ENCODE results near the gene ATP8B4.

Gene ATP8B4

GRCh38 chr15:49888323-49888693, 230.7 kb downstream of the ATP8B4 start:
- CTCF ChIA-PET, result interaction anchor here (1.5 kb wide), 1 partner anchor 11 kb away, joined by 4 read pairs; no protein-coding TSS in a partner anchor
- no peak for TF ChIP-seq CTCF (IDR thresholded peaks at IDR 0.05; ENCODE audit: control extremely low read depth, extremely low read depth, low read depth, missing control alignments)
- DNase-seq (ENCODE audit: extremely low spot score), result no peak
- POLR2A ChIA-PET, result no interaction called here

- CTCF ChIA-PET, result interaction anchor here (1.5 kb wide), 2 partner anchors 11 to 31 kb away, joined by 3 to 4 read pairs; no protein-coding TSS in a partner anchor
- TF ChIP-seq CTCF (IDR thresholded peaks at IDR 0.05; ENCODE audit: control extremely low read depth, extremely low read depth, low read depth, missing control alignments), result no peak
- no peak for DNase-seq (ENCODE audit: extremely low spot score)
- POLR2A ChIA-PET, result no interaction called here
These were observed 231.2 kb downstream of the ATP8B4 start for GRCh38 chr15:49887659-49888322.

- no peak for TF ChIP-seq CTCF (IDR thresholded peaks at IDR 0.05; ENCODE audit: control extremely low read depth, extremely low read depth, low read depth, missing control alignments)
- POLR2A ChIA-PET, result interaction anchor here (0.6 kb wide), 1 partner anchor 165 kb away, joined by 3 read pairs; no protein-coding TSS in a partner anchor
- DNase-seq (ENCODE audit: extremely low spot score), result no peak
- CTCF ChIA-PET, result no interaction called here
These were observed 235.9 kb downstream of the ATP8B4 start for GRCh38 chr15:49883121-49883520.

- no peak for DNase-seq (ENCODE audit: extremely low spot score)
- ChIA-PET POLR2A (no interaction called here), CTCF (interaction anchor here (1.0 kb wide), 1 partner anchor 8 kb away, joined by 3 read pairs; no protein-coding TSS in a partner anchor)
- TF ChIP-seq CTCF (IDR thresholded peaks at IDR 0.05; ENCODE audit: control extremely low read depth, extremely low read depth, low read depth, missing control alignments), result no peak
These were observed 237.2 kb downstream of the ATP8B4 start for GRCh38 chr15:49881866-49882265.

- no peak for DNase-seq (ENCODE audit: extremely low spot score)
- ChIA-PET POLR2A (no interaction called here), CTCF (interaction anchor here (1.0 kb wide), 1 partner anchor 9 kb away, joined by 3 read pairs; no protein-coding TSS in a partner anchor)
- no peak for TF ChIP-seq CTCF (IDR thresholded peaks at IDR 0.05; ENCODE audit: control extremely low read depth, extremely low read depth, low read depth, missing control alignments)
These were observed 237.6 kb downstream of the ATP8B4 start for GRCh38 chr15:49881433-49881832.

- no peak for DNase-seq (ENCODE audit: extremely low spot score)
- ChIA-PET POLR2A (no interaction called here), CTCF (interaction anchor here (0.7 to 4.2 kb wide), 6 partner anchors 10 to 267 kb away, joined by 3 to 29 read pairs (median 6); no protein-coding TSS in a partner anchor)
- no peak for TF ChIP-seq CTCF (IDR thresholded peaks at IDR 0.05; ENCODE audit: control extremely low read depth, extremely low read depth, low read depth, missing control alignments)
These were observed 241.0 kb downstream of the ATP8B4 start for GRCh38 chr15:49877873-49878521.

All from GM10248 (cell line).